GM19099 (cell line): Measurements from ENCODE around the gene RFC2.

Experiments
- POLR2A ChIP-seq: IDR thresholded peaks from 3 replicates; pipeline ENCODE4 v1.6.1; 2011; ENCODE audit warnings: low read depth; ENCODE audit not compliant: insufficient read length; ENCODE audit errors: extremely low read depth

The RFC2 gene

DNA sequence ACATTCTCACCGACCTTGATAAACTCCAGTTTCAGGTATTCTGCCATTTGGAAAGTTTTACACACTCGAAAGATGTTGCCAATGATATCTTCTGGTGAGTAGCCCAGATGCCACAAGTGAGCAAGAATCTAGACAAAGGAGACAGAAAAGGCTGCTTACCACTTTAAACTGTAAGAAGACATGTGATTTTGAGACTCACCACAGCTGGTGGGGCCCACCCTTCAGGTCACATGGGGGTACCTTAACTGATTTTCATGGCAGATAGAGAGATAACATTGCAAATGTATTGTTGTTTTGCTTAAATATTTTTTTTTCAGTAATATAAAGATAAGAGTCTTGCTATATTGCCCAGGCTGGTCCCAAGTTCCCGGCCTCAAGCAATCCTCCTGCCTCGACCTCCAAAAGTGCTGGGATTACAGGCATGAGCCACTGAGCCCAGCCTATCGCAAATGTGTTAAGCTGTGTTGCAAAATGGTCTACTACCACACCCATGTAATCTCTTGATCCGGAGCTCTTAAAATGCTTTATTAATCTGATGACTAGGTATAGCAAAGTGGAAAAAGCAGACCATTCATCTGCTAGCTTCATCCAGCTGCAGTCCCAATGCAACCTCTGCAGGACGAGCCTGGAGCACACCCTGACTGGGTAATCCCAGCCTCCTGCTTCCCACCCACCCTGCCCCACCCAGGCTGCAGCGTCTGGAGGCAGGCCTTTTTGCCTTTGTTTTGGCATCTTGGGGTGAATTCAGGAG lies 18.5 kb downstream of the RFC2 start:
- TF ChIP-seq POLR2A = no peak

GRCh38 chr7:74233655-74234285 lies 20.4 kb downstream of the RFC2 start:
- no peak for TF ChIP-seq POLR2A

DNA sequence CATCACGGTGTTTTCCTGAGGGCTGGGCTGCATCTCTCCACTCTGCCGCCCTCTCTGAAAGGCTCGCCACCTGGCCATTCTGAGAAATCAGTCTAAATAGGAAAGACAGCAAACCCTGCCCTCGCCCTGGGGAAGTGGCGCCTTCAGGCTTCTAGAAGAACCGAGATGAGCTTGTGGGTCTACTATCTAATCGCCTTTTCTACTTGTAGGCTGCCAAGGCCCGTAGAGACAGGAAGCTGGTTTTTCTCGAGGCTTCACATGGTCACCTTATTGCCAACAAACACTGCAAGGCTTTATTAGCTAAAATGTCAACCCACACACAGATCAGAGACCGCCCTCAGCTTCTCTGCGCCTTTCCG lies 23.0 kb downstream of the RFC2 start:
- peak; percentile 35 for TF ChIP-seq POLR2A

GRCh38 chr7:74230446-74231231 lies 23.6 kb downstream of the RFC2 start:
- peak; percentile 23 for TF ChIP-seq POLR2A

- peak; percentile 37 for TF ChIP-seq POLR2A
Observed at GRCh38 chr7:74228951-74229900, 25.0 kb downstream of the RFC2 start.

DNA sequence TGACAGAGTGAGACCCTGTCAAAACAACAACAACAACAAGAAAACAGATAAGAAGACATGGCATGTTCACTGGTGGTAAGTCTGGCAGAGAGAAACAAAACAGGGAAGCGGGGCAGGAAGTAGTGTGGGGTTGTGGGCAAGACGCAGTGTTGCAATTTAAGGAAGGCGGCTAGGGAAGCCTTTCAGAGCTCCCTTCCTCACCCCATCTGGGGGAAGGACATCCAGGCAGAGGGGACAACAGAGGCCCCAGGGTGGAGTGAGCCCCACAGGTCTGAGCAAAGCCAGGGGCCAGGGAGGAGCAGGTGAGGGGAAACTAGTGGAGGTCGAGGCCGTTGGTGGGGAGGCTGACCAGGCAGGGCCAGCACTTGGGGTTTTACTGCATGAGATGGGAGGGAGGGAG lies 27.6 kb downstream of the RFC2 start:
- TF ChIP-seq POLR2A = peak; percentile 37

- TF ChIP-seq POLR2A = peak; percentile 29
Observed at GRCh38 chr7:74225400-74225799, 28.8 kb downstream of the RFC2 start.

- TF ChIP-seq POLR2A = no peak
Observed at GRCh38 chr7:74224511-74224832, 29.7 kb downstream of the RFC2 start.

GRCh38 chr7:74223711-74224510 lies 30.3 kb downstream of the RFC2 start:
- peak; percentile 32 for TF ChIP-seq POLR2A

- TF ChIP-seq POLR2A = no peak
Observed at GRCh38 chr7:74222851-74223710, 31.1 kb downstream of the RFC2 start.

DNA sequence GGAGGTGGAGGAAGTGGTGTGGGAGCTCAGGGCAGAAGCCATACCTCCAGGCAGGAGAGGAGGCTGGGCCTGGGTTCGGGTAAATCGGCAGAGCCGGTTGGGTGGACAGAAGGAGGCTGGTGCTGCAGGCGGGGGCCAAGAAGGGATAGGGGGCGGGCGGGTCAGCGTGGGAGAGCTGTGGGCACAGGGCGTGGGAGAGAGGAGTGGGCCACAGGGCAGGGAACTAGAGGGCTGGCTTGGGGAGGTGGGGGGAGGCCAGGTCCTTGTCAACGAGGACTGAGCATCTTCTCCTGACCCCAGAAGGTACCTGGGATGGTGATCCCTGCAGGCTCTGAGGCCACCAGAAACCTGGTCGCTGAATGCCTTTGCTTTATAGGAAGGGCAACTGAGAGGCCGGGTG lies 32.5 kb downstream of the RFC2 start:
- TF ChIP-seq POLR2A = no peak

DNA sequence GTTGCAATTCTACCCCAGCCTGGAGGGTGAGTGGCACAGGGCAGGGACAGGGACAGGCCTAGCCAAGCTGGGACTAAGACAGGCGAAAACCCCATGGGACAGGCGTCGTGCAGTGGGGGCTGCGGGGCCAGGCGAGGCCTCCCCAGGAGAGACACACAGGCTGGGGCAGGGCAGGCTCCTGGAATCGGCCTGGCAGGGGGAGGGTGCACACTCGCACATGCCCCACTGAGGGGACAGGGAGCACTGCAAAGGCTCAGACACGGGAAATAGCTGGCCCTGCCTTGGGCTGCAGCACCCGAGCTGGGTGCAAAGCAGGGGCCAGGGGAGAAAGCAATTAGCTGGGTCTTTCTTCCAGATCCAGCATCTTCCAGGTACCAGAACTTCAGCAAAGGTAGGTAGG lies 34.0 kb downstream of the RFC2 start:
- peak; percentile 10 for TF ChIP-seq POLR2A

GRCh38 chr7:74219416-74219815 lies 34.8 kb downstream of the RFC2 start:
- TF ChIP-seq POLR2A = no peak

GRCh38 chr7:74218343-74218698 lies 35.9 kb downstream of the RFC2 start:
- TF ChIP-seq POLR2A = no peak
